HFF-Myc (cell line): Measurements from ENCODE around the gene C4orf51.

ENCODE experiments used
- DNase-seq: peaks from one replicate; pipeline ENCODE4 v3.0.0-alpha.2; 2011; ENCODE audit warnings: low read depth; ENCODE audit errors: extremely low read depth
- H3K4me3 ChIP-seq: replicated peaks from 2 replicates; pipeline ENCODE4 v1.5.1; 2011; ENCODE audit warnings: low read depth, mild to moderate bottlenecking, control low read depth, low read length
- TF ChIP-seq, protein P1 (sequence below): IDR thresholded peaks from 2 replicates; pipeline ENCODE4 v1.5.1; 2012; ENCODE audit warnings: mild to moderate bottlenecking, low read depth, low read length, control low read depth; ENCODE audit errors: missing control alignments

The C4orf51 gene

GRCh38 chr4:145719752-145720624 lies 40.0 kb downstream of the C4orf51 start:
- no peak for DNase-seq
- no peak overlapping the region for H3K4me3 ChIP-seq
- TF ChIP-seq, protein P1, sequence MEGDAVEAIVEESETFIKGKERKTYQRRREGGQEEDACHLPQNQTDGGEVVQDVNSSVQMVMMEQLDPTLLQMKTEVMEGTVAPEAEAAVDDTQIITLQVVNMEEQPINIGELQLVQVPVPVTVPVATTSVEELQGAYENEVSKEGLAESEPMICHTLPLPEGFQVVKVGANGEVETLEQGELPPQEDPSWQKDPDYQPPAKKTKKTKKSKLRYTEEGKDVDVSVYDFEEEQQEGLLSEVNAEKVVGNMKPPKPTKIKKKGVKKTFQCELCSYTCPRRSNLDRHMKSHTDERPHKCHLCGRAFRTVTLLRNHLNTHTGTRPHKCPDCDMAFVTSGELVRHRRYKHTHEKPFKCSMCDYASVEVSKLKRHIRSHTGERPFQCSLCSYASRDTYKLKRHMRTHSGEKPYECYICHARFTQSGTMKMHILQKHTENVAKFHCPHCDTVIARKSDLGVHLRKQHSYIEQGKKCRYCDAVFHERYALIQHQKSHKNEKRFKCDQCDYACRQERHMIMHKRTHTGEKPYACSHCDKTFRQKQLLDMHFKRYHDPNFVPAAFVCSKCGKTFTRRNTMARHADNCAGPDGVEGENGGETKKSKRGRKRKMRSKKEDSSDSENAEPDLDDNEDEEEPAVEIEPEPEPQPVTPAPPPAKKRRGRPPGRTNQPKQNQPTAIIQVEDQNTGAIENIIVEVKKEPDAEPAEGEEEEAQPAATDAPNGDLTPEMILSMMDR: no peak

DNA sequence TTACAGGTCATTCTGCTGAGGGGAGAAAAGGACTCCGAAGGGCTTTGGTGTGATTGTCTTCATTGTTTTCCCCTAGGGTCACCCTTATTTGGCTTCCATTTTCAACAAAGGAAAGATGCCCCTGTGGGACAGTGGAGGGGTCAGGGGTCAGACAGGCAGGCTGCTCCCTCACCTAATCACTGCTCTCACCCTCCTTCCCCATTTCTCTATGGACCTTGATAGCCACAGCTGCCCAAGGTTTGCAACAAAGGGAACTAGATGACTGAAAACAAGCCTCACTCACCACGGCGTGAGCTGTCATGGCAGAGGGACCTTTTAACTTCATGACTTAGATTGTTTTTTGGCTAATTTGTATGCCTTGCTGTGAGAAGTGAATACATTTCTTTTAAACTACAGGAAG lies 40.7 kb downstream of the C4orf51 start:
- no peak for DNase-seq
- H3K4me3 ChIP-seq: no peak overlapping the region
- TF ChIP-seq, protein P1: no peak

- TF ChIP-seq, protein P1: no peak
- DNase-seq: no peak
- H3K4me3 ChIP-seq: no peak overlapping the region
Measured at GRCh38 chr4:145722561-145722960, 42.6 kb downstream of the C4orf51 start.

- no peak overlapping the region for H3K4me3 ChIP-seq
- TF ChIP-seq, protein P1: no peak
- no peak for DNase-seq
Measured at GRCh38 chr4:145723336-145723735, 43.4 kb downstream of the C4orf51 start.

DNA sequence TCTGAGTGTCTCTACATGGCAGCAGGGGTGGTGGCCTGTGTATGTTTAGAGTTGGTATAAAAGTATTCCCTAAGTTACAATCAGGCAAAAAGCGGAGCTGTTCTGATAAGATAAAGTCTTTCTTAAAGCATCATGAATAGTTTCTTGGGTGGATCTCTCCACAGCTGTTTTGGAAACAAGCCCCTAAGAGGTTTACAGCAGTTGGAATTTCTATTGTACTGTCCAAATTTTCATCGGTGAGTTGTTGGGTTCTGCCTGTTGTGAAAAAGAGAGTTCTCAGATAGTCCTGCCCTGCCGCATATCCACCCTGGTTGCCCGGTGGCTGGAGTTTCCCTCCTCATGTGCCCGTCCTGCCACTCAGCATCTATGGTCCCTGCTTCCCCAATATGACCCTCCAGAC lies 50.1 kb downstream of the C4orf51 start:
- H3K4me3 ChIP-seq: no peak overlapping the region
- TF ChIP-seq, protein P1: no peak
- DNase-seq: no peak

DNA sequence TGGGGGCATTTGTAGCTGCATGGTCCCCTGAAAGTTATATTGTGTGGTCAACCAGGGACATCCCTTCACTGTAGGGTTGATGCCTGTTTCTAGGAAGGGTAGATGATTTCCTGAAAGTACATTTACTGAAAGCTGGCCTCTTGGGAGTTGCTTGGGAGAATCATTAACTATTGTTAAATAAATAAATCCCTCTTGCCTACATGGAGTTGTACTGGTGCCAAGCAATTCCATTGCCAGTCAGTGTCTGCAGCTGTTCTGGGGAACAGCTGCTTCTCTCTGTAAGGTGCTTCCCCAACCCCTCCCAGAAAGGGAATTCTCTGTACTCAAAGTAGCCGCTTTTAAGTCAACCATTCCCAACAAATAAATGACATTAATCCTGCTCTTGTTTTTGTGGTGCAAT lies 51.1 kb downstream of the C4orf51 start:
- TF ChIP-seq, protein P1: no peak
- DNase-seq: no peak
- H3K4me3 ChIP-seq: no peak overlapping the region
